ENCODE data around the gene EVI2B.

DNA sequence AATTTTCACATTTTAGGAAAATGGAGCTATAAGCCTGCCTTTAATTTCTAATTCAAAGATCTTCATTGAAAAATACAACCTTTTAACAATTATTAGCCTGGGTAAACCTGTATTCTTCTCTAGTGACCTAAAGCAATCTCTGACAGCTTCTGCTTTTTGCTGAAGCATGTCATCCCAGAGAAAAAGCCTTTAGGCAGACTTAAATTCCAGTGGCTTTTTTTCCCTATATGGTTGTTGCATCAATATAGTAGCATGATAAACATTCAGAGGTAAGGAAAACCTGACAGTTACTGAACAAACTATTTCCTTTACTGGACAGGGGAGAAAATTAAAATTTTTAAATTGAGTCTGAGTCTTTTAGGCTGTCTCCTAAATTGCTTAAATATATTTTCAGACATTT lies 15.4 kb upstream of the EVI2B start:
- TF ChIP-seq EZH2phosphoT487 (IDR thresholded peaks at IDR 0.05; ENCODE audit: insufficient read depth, low read depth) (no peak), EZH2 (IDR thresholded peaks at IDR 0.05; ENCODE audit: insufficient read depth, poor library complexity, severe bottlenecking) (no peak)

Measured in GM23248 (cell line).